Astrocyte (in vitro differentiated cells and primary cell): ENCODE data around the gene GOT1.

ENCODE experiments used
- EZH2 ChIP-seq: IDR thresholded peaks from 2 replicates; pipeline ENCODE4 v1.6.1; 2012; ENCODE audit warnings: mild to moderate bottlenecking, low read length, inconsistent platforms; ENCODE audit not compliant: insufficient read depth
- TF ChIP-seq, protein P1 (sequence below): IDR thresholded peaks from 2 replicates; pipeline ENCODE4 v1.5.1; 2011; ENCODE audit warnings: low read depth, mild to moderate bottlenecking, inconsistent platforms, low read length, moderate library complexity; ENCODE audit not compliant: insufficient read depth

DNA sequence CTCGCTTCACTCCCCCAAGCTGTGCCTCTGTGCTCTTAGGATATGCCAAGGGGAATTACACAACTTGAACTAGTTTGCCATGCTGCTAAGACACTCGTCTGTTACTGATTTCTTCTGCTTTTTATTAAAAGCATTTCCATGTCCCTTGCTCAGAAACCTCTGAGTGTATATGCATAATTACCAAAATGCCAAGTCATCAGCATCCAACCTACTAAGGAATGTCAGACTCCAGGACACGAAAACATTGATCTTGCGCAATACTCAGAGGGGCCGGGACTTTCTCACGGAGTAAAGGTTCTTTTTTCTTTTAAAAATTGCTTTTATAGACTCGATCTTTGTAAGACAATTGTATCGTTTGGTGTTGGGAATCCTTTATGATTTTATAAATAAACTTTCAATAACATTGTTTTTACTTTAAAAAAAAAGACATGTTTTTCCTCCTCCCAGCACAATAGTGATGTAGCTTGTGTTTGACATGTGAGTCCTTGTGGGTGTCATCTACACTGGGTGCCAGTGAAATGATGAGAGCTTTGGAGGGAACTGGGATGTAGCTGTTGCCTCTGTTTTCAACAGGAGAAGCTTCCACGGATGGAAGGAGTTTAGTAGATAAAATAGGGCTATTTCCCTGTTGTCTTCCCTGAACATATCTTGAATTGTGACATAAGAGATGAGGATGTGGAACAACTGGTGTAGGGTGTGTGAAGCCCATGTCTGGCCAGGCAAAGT, 57.7 kb downstream of the GOT1 start:
- TF ChIP-seq, protein P1, sequence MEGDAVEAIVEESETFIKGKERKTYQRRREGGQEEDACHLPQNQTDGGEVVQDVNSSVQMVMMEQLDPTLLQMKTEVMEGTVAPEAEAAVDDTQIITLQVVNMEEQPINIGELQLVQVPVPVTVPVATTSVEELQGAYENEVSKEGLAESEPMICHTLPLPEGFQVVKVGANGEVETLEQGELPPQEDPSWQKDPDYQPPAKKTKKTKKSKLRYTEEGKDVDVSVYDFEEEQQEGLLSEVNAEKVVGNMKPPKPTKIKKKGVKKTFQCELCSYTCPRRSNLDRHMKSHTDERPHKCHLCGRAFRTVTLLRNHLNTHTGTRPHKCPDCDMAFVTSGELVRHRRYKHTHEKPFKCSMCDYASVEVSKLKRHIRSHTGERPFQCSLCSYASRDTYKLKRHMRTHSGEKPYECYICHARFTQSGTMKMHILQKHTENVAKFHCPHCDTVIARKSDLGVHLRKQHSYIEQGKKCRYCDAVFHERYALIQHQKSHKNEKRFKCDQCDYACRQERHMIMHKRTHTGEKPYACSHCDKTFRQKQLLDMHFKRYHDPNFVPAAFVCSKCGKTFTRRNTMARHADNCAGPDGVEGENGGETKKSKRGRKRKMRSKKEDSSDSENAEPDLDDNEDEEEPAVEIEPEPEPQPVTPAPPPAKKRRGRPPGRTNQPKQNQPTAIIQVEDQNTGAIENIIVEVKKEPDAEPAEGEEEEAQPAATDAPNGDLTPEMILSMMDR, result no peak
- TF ChIP-seq EZH2, result no peak
